ENCODE measurements around the gene TSPAN8.

DNA sequence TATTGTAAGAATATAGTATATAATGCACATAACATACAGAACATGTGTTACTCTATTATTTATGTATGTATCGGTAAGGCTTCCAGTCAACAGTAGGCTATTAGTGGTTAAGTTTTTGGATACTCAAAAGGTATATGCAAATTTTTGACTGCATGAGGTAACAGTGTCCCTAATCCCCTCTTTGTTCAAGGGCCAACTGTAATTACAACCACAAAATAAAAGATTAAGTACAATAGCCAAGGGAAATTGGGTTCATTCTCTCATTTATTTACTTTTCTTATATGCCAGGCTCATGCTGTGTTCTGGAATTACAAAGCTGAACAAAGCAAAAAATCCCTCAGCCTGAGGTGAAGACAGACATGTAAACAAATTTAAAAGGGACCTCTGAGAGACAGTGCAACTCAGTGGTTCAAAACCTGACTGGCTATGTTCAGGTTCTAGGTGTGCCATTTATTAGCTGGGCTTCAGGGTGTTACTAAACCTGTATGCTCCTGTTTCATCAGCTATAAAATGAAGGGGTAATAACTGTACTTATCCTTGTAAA lies 43.4 kb upstream of the TSPAN8 start:
- TF ChIP-seq ZBTB20 (tag by site-specific recombination; IDR thresholded peaks at IDR 0.05) (no peak), ZNF473 (tag by site-specific recombination; IDR thresholded peaks at IDR 0.05) (no peak)
- TF ChIP-seq, protein P1, sequence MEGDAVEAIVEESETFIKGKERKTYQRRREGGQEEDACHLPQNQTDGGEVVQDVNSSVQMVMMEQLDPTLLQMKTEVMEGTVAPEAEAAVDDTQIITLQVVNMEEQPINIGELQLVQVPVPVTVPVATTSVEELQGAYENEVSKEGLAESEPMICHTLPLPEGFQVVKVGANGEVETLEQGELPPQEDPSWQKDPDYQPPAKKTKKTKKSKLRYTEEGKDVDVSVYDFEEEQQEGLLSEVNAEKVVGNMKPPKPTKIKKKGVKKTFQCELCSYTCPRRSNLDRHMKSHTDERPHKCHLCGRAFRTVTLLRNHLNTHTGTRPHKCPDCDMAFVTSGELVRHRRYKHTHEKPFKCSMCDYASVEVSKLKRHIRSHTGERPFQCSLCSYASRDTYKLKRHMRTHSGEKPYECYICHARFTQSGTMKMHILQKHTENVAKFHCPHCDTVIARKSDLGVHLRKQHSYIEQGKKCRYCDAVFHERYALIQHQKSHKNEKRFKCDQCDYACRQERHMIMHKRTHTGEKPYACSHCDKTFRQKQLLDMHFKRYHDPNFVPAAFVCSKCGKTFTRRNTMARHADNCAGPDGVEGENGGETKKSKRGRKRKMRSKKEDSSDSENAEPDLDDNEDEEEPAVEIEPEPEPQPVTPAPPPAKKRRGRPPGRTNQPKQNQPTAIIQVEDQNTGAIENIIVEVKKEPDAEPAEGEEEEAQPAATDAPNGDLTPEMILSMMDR (tag by site-specific recombination; IDR thresholded peaks at IDR 0.05): no peak

Data from HEK293 (cell line).